HCT116 (cell line): ENCODE data around the gene KIF14.
A peak's percentile ranks its signal among the peaks of the same experiment; 100 is the strongest.

Experiments
- CBX3 ChIP-seq: IDR thresholded peaks from 2 replicates; pipeline ENCODE4 v1.6.1; 2012; ENCODE audit warnings: low read depth
- CTCF ChIP-seq, 3 experiments: fragments of 200-600 bp in 1 of 3; sonication (generic) in 1 of 3; IDR thresholded peaks in 2 of 3; conservative IDR thresholded peaks in 1 of 3; 2 replicates each; pipeline ENCODE4 v1.5.1; 2012 to 2017; ENCODE audit warnings: low read depth in 2 of 3, low read length in 2 of 3, antibody characterized with exemption in 1 of 3, borderline replicate concordance in 1 of 3, control low read depth in 1 of 3, mild to moderate bottlenecking in 1 of 3, mixed read lengths in 1 of 3, mixed run types in 1 of 3, moderate library complexity in 1 of 3; ENCODE audit not compliant: insufficient read depth in 1 of 3
- ELF1 ChIP-seq: IDR thresholded peaks from 2 replicates; pipeline ENCODE4 v1.6.1; 2012; ENCODE audit warnings: low read depth, borderline replicate concordance
- EZH2 ChIP-seq: fragments of 200-600 bp; sonication (generic); IDR thresholded peaks from 2 replicates; pipeline ENCODE4 v1.6.1; 2017; ENCODE audit warnings: antibody characterized with exemption, mixed run types
- EZH2phosphoT487 ChIP-seq: fragments of 200-600 bp; IDR thresholded peaks from 2 replicates; pipeline ENCODE4 v1.6.1; 2018; ENCODE audit warnings: antibody characterized with exemption, borderline replicate concordance
- FOSL1 ChIP-seq: IDR thresholded peaks from 2 replicates; pipeline ENCODE4 v1.6.1; 2012; ENCODE audit warnings: low read depth
- JUND ChIP-seq: IDR thresholded peaks from 2 replicates; pipeline ENCODE4 v1.6.1; 2012
- POLR2A ChIP-seq: IDR thresholded peaks from 2 replicates; pipeline ENCODE4 v1.7.0; 2011; ENCODE audit warnings: borderline replicate concordance; ENCODE audit not compliant: insufficient read depth, insufficient read length; ENCODE audit errors: extremely low read depth
- POLR2AphosphoS5 ChIP-seq: IDR thresholded peaks from 2 replicates; pipeline ENCODE4 v1.6.1; 2011; ENCODE audit warnings: mild to moderate bottlenecking, low read depth, low read length, moderate library complexity
- RAD21 ChIP-seq: IDR thresholded peaks from 2 replicates; pipeline ENCODE4 v1.6.1; 2012; ENCODE audit warnings: low read depth, mild to moderate bottlenecking
- SIN3A ChIP-seq: IDR thresholded peaks from 2 replicates; pipeline ENCODE4 v1.6.1; 2012; ENCODE audit warnings: low read depth
- SP1 ChIP-seq: IDR thresholded peaks from 2 replicates; pipeline ENCODE4 v1.6.1; 2012; ENCODE audit warnings: low read depth

- TF ChIP-seq CTCF (IDR thresholded peaks at IDR 0.05 in 2 of 3, conservative IDR thresholded peaks at IDR 0.05 in 1 of 3; ENCODE audit: borderline replicate concordance in 1 of 3, insufficient read depth in 1 of 3, low read depth in 2 of 3, low read length in 2 of 3) (no peak), EZH2 (no peak), SIN3A (peak; percentile 72), POLR2AphosphoS5 (peak; percentile 62), RAD21 (no peak), FOSL1 (no peak), POLR2A (peak; percentile 32), ELF1 (peak; percentile 88), CBX3 (no peak), JUND (no peak), EZH2phosphoT487 (no peak), SP1 (peak; percentile 95)
Observed at GRCh38 chr1:200620273-200621131, at the start of gene KIF14.
